GM21723 (cell line): Measurements from ENCODE around the gene FLNC.
A peak's percentile ranks its signal among the peaks of the same experiment; 100 is the strongest.

Experiments used
- ATAC-seq: cut with Tn5 transposase; IDR thresholded peaks from one replicate; pipeline ENCODE4 v1.9.1; 2021; ENCODE audit warnings: mild to moderate bottlenecking, moderate library complexity; ENCODE audit not compliant: unreplicated experiment

FLNC gene

DNA sequence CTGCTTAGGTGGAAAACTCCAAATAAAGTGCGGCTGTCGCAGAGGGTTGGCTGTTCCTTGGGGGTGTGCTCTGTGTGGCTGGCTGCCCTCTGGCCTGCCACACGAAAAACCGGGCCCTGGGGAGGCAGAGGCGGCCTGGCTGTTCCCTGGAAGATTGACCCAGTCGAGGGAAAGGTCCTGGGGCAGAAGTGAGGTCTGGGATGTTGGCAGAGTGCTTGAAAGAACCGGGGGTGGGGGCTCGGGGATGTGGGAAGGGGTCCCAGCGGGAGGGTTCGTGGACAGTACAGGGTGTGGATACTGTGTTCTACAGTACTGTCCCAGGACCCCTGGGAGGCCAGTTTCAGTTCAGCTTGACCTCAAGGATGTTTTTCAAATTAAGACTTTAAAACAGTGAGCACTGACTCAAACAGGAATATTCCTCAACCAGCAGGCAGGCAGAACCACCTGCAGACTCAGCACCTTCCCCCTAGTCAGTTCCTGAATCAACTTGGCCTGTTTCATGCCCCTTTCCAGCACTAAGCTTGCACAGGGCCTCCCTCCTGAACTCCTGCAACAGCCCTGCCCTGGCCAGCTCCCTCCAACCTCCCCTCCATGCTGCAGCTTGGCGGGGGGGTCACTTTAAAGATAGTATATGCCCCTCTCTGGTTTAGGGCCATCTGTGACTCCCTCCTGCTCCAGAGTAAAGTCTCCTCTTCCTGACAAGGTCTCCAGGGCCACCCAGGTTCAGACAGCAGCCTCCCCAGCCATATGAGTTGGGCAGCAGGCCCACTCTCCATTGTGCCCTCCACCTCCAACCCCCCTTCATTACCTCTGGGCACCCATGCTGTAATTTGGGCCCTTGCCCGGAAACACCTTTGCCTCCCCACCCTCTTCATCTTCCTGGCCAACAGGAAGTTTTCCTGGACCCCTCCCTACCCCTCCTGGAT is 29.3 kb downstream of the FLNC start:
- ATAC-seq: no peak

GRCh38 chr7:128860158-128861073 is 30.2 kb downstream of the FLNC start:
- no peak for ATAC-seq

- ATAC-seq: no peak
Observed at GRCh38 chr7:128861957-128862570, 31.9 kb downstream of the FLNC start.

DNA sequence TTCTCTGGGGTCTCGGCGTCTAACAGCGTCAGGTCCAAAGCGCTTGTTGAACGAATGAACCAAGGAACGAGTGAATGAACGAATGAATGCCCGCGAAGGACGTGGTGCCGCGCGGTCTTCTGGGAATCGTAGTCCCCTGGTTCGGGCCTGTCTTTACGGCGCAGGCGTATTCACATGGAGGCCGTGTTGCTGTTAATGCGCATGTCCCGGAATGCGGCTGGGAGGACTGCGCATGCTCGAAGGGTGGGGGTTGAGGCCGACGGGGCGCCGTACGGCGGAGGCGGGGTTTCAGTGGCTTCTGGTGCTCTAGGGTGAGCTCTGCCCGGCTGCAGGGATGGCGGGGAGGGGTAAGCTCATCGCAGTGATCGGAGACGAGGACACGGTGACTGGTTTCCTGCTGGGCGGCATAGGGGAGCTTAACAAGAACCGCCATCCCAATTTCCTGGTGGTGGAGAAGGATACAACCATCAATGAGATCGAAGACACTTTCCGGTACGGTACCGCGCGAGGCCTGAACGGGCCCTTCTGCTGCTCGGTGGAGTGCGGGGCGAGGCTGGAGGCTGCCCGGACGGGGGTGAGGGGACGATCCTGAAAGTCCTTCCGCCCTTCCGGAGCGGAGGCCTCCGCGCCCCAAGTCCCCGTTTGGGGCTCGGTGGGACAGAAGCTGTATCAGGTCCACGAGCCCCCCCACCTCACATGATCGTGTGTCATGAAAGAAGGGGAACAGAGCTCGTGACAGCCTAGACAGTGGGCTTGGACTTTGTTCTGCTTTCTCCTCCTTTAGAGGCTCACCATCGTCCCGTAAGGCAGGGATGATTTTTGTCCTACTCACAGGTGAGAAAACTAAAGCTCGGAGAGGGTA is 32.6 kb downstream of the FLNC start, which contains the start of gene ATP6V1F:
Gene ATP6V1F (plus strand): TSS at position 286 of the 862 bp plus-strand sequence. CDS start 49 bp downstream, at position 335.
- peak; percentile 86 for ATAC-seq

- ATAC-seq: peak; percentile 45
Observed at GRCh38 chr7:128863433-128863989, 33.3 kb downstream of the FLNC start.

- ATAC-seq: no peak
Observed at GRCh38 chr7:128865303-128865702, 35.1 kb downstream of the FLNC start.

DNA sequence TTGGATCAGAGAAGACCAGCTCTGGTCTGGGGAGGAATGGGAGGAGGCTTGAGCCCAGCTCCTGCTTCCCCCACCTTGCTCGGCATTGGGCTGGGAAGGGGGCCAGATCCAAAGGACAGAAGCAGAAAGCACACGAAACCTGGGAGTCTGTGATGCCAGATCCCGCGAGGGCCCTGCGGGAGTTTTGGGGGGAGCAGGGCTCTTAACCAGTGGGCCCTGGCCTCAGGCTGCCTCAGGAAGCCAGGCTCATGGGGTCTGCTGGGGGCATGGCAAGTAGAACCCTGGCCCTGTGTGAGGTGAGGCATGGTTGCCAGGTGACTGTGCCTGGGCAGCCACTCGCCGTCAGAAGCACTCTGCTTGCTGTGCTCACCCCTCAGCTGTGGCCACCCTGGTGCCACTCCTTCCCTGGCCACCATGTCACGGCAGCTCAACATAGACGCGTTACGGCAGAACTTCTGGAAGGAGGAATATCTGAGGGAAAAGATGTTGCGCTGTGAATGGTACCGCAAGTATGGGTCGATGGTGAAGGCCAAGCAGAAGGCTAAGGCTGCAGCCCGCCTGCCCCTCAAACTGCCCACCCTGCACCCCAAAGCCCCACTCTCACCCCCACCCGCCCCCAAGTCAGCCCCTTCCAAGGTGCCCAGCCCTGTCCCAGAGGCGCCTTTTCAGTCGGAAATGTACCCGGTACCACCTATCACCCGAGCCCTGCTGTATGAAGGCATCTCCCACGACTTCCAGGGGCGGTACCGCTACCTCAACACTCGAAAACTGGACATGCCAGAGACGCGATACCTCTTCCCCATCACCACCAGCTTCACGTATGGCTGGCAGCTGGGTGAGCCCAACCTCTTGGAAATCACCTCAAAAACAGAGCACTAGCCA is 36.0 kb downstream of the FLNC start:
- no peak for ATAC-seq

DNA sequence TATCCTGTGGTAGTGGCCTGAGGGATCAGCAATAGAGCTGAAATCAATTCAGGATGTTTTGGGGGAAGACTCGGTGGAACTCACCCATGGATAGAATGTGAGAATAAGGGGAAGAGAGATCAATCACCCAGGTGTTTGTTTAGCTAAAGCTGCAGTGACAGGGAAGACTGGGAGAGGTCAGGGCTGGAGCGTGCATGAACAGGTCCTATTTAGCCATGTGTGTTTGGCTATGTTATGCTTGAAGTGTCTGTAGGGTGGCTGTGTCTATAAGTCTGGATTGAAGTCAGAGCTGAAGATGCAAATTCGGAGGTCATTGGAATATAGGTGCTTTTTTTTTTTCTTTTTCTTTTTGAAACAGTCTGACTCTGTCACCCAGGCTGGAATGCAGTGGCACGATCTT is 37.0 kb downstream of the FLNC start:
- ATAC-seq: no peak

DNA sequence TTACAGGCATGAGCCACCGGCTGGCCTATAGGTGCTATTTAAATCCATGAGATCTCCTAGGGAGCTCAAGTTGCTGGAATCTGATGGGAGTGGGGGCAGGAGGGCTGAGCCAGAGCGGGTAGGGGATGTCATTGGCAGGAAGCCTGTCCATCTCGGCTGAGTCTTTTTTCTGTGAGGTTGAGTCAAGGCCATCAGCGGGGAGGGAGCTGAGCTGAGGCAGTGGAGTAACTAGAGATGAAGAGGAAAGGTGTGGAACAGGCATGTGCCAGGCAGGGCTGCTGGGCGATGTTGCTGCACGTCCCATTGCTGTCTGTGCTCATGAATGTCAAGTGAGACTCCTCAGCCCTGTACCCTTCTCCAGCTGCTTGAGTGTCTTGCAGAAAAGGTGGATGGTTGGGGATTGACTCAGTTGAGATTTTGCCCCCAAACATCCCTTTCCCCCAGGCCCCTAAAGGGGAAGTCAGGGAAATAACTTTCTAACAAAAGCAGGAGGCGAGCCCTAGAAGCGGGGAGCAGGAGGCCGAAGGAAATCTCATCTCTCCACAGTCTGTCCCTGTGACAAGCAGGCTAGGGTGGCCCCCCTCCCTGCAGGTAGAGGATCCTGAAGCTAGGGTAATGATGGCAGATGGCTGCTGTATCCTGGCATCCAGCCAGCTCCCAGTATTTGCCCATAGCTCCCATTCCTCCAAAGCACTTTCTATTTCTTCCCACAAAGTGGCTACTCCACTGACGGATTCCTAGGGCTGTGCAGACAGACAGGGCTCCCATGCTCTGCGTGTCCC is 37.8 kb downstream of the FLNC start:
- ATAC-seq: no peak

- ATAC-seq: no peak
Observed at GRCh38 chr7:128868624-128869137, 38.5 kb downstream of the FLNC start.

DNA sequence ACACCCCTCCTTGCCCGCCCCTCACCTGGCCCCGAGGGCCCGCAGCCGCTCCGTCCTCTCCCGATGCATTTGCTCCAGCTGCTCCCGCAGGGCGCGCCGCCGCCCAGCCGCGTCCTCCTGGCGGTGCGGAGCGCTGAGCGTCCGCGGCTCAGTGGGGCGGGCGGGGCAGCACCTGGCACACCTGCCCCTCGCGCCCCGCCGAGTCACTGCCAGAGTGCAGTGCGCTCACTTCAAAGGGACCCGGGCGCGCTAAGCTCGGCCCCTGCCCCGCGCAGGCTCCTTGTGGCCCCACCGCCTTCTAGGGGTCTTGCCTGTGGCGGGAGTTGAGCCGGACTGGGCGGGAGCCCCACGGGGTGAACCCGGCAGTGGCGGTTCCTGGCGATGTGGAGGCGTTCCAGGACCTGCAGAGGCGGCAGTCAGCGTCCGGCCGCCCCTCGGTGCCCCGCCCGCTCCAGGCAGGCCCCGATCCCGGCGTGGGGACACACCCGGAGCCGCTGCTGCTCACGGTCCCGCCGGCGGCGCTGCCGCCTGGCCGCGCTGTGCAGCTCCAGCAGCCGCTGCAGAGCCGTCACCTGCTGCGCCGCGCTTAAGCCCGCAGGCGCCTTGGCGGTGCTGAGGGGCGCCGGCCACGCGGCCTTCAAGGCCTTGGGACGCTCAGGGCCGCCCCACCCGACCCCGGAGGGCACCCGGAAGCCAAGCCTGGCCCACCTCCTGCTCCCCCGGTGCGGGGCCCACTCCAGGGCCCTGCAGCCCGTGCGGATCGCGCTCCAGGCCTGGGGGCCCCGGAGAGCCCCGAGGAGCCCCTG is 39.1 kb downstream of the FLNC start:
- peak; percentile 68 for ATAC-seq

DNA sequence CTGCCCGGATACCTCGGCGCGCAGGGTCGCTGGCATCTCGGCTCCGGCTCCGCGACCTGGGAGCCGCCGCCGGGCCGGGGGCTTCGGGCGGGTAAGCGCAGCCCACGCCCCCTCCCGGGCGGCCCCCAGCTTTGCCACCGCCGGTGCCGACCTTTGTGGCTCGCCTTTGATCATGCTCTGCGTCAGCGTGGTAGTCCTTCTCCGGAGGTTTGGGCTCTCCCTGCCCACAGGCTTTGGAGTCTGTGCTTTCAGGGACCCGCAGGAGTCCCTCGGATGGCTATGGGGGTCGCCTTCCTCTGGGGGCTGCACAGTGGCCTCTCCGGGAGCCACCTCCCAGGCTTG is 39.7 kb downstream of the FLNC start:
- ATAC-seq: peak; percentile 10

GRCh38 chr7:128871050-128871449 is 40.8 kb downstream of the FLNC start:
- no peak for ATAC-seq

DNA sequence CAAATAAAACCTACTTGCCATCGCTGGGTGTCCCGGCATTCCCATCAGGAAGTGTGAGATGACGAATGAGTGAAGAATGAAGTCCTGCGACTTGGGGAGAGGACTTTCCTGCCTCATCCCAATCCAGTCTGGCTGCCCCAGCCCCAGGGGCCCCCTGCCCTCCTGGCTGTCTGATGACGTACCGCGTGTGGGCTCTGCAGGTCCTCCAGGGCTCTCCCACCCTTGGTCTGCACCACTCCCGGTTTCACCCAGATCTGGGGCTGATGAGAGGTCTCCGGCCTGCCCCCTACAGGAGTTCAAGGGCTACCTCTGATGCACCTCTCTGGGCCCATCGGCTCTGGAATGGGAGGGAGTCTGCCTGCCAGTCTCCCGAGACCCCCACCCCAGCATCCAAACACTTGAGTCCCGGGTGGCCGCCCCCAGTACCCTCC is 42.2 kb downstream of the FLNC start:
- ATAC-seq: no peak

DNA sequence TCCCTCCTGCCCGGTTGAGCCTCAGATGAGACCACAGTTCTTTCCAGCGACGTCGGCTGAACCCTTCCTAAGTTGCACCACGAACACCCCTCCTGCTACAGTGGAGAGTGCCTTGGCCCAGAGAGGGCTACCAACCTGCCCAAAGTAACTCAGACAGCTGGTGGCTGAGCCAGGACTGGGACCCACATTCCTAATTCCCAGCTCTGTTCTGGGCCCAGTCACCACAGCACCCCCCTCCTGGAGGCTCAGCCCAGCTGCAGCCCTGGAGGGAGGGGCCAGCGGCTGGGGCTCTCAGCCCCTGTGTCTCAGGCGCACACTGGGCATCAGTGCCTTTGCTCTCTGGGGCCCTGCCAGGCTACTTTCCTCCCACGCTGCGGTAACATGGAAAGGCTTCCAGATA is 43.0 kb downstream of the FLNC start:
- no peak for ATAC-seq

DNA sequence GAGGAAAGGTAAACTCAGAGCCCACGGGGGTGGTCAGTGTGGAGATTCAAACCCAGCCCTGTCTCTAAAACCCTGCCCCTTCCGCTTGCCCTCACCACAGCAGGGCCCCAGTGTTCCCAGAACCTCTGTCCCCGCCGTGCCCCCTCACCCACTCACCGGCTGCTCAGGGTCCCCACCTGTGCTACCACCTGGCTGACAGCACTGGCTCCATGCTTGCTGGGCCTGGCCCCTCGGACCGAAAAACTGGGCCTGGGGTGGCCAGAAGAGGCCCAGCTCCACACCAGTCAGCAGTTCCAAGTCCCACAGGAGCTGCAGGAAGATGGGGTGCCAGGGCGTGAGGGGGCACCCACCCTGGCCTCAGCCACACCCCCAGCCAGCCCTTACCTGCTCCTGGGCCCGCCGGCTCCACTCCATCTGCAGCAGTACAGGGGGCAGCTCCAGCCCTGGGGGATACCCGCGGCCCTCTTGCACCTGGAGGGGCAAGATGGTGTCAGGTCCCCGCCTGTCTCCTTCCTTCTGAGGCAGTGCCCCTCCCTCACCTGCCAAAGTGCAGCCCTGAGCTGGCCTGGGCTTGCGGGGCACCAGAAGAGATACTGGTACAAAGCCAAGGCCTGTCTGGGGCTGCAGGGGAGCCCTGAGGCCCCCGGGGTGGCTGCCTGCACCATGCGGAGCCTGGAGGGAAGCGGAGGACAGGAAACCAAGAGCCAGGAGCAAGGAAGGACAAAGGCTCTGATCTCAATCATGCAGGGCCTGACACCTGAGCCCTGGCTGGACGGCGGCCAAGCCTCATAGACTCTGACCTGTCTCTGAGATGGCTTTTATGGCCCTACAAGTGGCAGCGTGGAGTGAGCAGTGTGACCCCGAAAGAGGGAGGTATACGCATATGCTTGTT is 44.2 kb downstream of the FLNC start:
- ATAC-seq: no peak
